IMR-90 (cell line): ENCODE results near the gene RAB6A. TPM values are rescaled to one million over a fixed set of nuclear protein-coding genes. Genes with fewer than 3 reads are reported as not detected.

Experiments used
- ATAC-seq: fragments of 200-7000 bp; cut with Tn5 transposase; 2 replicates; pipeline ENCODE4 v1.9.1; 2020; ENCODE audit warnings: low read depth, mild to moderate bottlenecking, moderate library complexity
- BruUV-seq: library from RNA; stranded (reverse); fragments of 400-500 nt; replicated peaks from 2 replicates; lab custom pipeline; 2021; lab: Mats Ljungman, UMichigan
- CTCF ChIA-PET: fragments of 300-600 bp; formaldehyde crosslinking; extraction: SDS; loops from one replicate; lab custom pipeline; 2021; ENCODE audit warnings: antibody characterized with exemption; lab: Yijun Ruan, JAX
- POLR2A ChIA-PET: fragments of 300-600 bp; sonication (Branson Sonifier 250); formaldehyde crosslinking; loops from one replicate; lab custom pipeline; 2022; ENCODE audit warnings: antibody characterized with exemption; ENCODE audit not compliant: unreplicated experiment; lab: Charles Lee
- DNase-seq: peaks from one replicate; pipeline ENCODE4 v3.0.0; 2013
- H2AFZ ChIP-seq: replicated peaks from 2 replicates; pipeline ENCODE3; 2013; ENCODE audit warnings: low read length, mild to moderate bottlenecking; ENCODE audit not compliant: poor library complexity
- H2AK5ac ChIP-seq: 2 replicates; pipeline ENCODE4 v1.6.1; 2013; ENCODE audit warnings: low read depth, low read length, inconsistent platforms
- H2AK9ac ChIP-seq: replicated peaks from 2 replicates; pipeline ENCODE3; 2013; ENCODE audit warnings: mild to moderate bottlenecking, low read depth, low read length, moderate library complexity; ENCODE audit not compliant: poor library complexity
- H2BK120ac ChIP-seq: 2 replicates; pipeline ENCODE4 v1.6.1; 2013; ENCODE audit warnings: low read depth, low read length, inconsistent platforms
- H2BK15ac ChIP-seq: 3 replicates; pipeline ENCODE4 v1.6.1; 2013; ENCODE audit warnings: low read depth, low read length, inconsistent platforms
- H2BK20ac ChIP-seq: 2 replicates; pipeline ENCODE4 v1.6.1; 2013; ENCODE audit warnings: low read depth, mild to moderate bottlenecking, inconsistent platforms, low read length, moderate library complexity
- H2BK5ac ChIP-seq: 2 replicates; pipeline ENCODE4 v1.6.1; 2013; ENCODE audit warnings: mild to moderate bottlenecking, low read depth, low read length, inconsistent platforms; ENCODE audit not compliant: poor library complexity, severe bottlenecking
- H3K14ac ChIP-seq: replicated peaks from 2 replicates; pipeline ENCODE4 v1.6.1; 2013; ENCODE audit warnings: low read depth, low read length, inconsistent platforms
- H3K18ac ChIP-seq: 2 replicates; pipeline ENCODE4 v1.6.1; 2013; ENCODE audit warnings: low read depth, low read length, control low read depth
- H3K23ac ChIP-seq: 2 replicates; pipeline ENCODE4 v1.6.1; 2013; ENCODE audit warnings: low read depth, low read length, inconsistent platforms
- H3K27ac ChIP-seq: 2 replicates; pipeline ENCODE4 v1.5.1; 2013; ENCODE audit warnings: mild to moderate bottlenecking, control low read depth, low read length; ENCODE audit not compliant: insufficient read depth
- H3K27me3 ChIP-seq: 2 replicates; pipeline ENCODE4 v1.6.1; 2013; ENCODE audit warnings: low read length; ENCODE audit not compliant: control insufficient read depth, insufficient read depth
- H3K36me3 ChIP-seq: 2 replicates; pipeline ENCODE4 v1.6.1; 2013; ENCODE audit warnings: low read length, mixed read lengths; ENCODE audit not compliant: control insufficient read depth, insufficient read depth
- H3K4ac ChIP-seq: 2 replicates; pipeline ENCODE4 v1.6.1; 2013; ENCODE audit warnings: low read depth, low read length, inconsistent platforms
- H3K4me1 ChIP-seq: 2 replicates; pipeline ENCODE4 v1.6.1; 2013; ENCODE audit warnings: low read length, mixed read lengths; ENCODE audit not compliant: control insufficient read depth, insufficient read depth
- H3K4me2 ChIP-seq: 2 replicates; pipeline ENCODE4 v1.6.1; 2013; ENCODE audit warnings: low read depth, mild to moderate bottlenecking, control low read depth, low read length, moderate library complexity
- H3K4me3 ChIP-seq: 2 replicates; pipeline ENCODE4 v1.5.1; 2013; ENCODE audit warnings: low read depth, mild to moderate bottlenecking, control low read depth, low read length, moderate library complexity; ENCODE audit not compliant: insufficient read depth
- H3K56ac ChIP-seq: 2 replicates; pipeline ENCODE4 v1.6.1; 2013; ENCODE audit warnings: low read length, inconsistent platforms; ENCODE audit not compliant: insufficient read depth; ENCODE audit errors: extremely low read depth
- H3K79me1 ChIP-seq, 2 experiments: 2 replicates each; pipeline ENCODE4 v1.6.1; 2013; ENCODE audit warnings: low read length in 2 of 2, inconsistent platforms in 1 of 2, low read depth in 1 of 2
- H3K9ac ChIP-seq: 2 replicates; pipeline ENCODE4 v1.6.1; 2013; ENCODE audit warnings: low read depth, low read length, control low read depth
- H3K9me1 ChIP-seq: 2 replicates; pipeline ENCODE4 v1.6.1; 2013; ENCODE audit warnings: low read length, inconsistent platforms; ENCODE audit not compliant: insufficient read depth
- H3K9me3 ChIP-seq: 2 replicates; pipeline ENCODE4 v1.6.1; 2013; ENCODE audit warnings: low read length; ENCODE audit not compliant: control insufficient read depth, insufficient read depth
- H4K20me1 ChIP-seq: 2 replicates; pipeline ENCODE4 v1.6.1; 2013; ENCODE audit warnings: low read length, inconsistent platforms; ENCODE audit not compliant: insufficient read depth
- H4K5ac ChIP-seq: 2 replicates; pipeline ENCODE4 v1.6.1; 2013; ENCODE audit warnings: mild to moderate bottlenecking, low read depth, low read length, control low read depth
- H4K8ac ChIP-seq, 2 experiments: 2 replicates each; pipeline ENCODE4 v1.6.1; 2013; ENCODE audit warnings: low read depth in 2 of 2, low read length in 2 of 2, control low read depth in 1 of 2, inconsistent platforms in 1 of 2
- H4K91ac ChIP-seq: 2 replicates; pipeline ENCODE4 v1.6.1; 2013; ENCODE audit warnings: low read depth, low read length, inconsistent platforms; ENCODE audit not compliant: insufficient read depth
- CEBPB ChIP-seq: IDR thresholded peaks from 2 replicates; pipeline ENCODE4 v1.6.1; 2012; ENCODE audit warnings: low read depth, low read length, improper control_type of control experiment
- CHD1 ChIP-seq: IDR thresholded peaks from 2 replicates; pipeline ENCODE4 v1.6.1; 2012; ENCODE audit warnings: low read depth, low read length, improper control_type of control experiment
- MAZ ChIP-seq: IDR thresholded peaks from 2 replicates; pipeline ENCODE4 v1.6.1; 2012; ENCODE audit warnings: low read depth, mild to moderate bottlenecking, low read length, improper control_type of control experiment, moderate library complexity, borderline replicate concordance
- MXI1 ChIP-seq: IDR thresholded peaks from 2 replicates; pipeline ENCODE4 v1.6.1; 2012; ENCODE audit warnings: low read depth, mild to moderate bottlenecking, low read length, moderate library complexity, borderline replicate concordance
- NFE2L2 ChIP-seq: fragments of 150-350 bp; IDR thresholded peaks from 2 replicates; pipeline ENCODE4 v1.6.1; 2016; ENCODE audit warnings: low read depth, mild to moderate bottlenecking, low read length
- WGBS, 2 experiments: methylation state at CpG; one replicate each; pipeline versions ENCODE4 v1.1.5 to v1.1.7; 2013; ENCODE audit warnings: missing lambda C conversion rate in 2 of 2; ENCODE audit not compliant: insufficient read length in 1 of 2; ENCODE audit errors: extremely low coverage in 2 of 2; 5-methylcytosine and 5-hydroxymethylcytosine counted together
- dilution Hi-C: fragments of 300-500 bp; cut with HindIII; formaldehyde crosslinking; loops from one replicate; pipeline ENCODE4 v1.14.3; 2018; ENCODE audit warnings: low sequenced_read_pairs; ENCODE audit not compliant: unreplicated experiment
- in situ Hi-C: fragments of 300-500 bp; cut with MboI; formaldehyde crosslinking; loops from 3 replicates; pipeline ENCODE4 v1.14.3; 2019; ENCODE audit warnings: low sequenced_read_pairs, inconsistent platforms, mixed read lengths
- intact Hi-C: fragments of 100-400 bp; cut with micrococcal nuclease; formaldehyde crosslinking; loops from 2 replicates; pipeline ENCODE4 v1.10.0; 2022
- polyA plus RNA-seq, 3 experiments: library from polyadenylated mRNA; depleted of rRNA; stranded (reverse); fragments of >200 nt; gene quantifications; 2 replicates each; pipeline ENCODE4 v1.2.3, GENCODE V29; 2012; ENCODE audit warnings: low replicate concordance in 1 of 3
- total RNA-seq: library from RNA; depleted of rRNA; stranded (reverse); fragments of >200 nt; gene quantifications from 2 replicates; pipeline ENCODE4 v1.2.3, GENCODE V29; 2012
- TF ChIP-seq, protein P1 (sequence below): fragments of 150-350 bp; IDR thresholded peaks from 2 replicates; pipeline ENCODE4 v1.6.1; 2016; ENCODE audit warnings: low read depth, mild to moderate bottlenecking, low read length, moderate library complexity, borderline replicate concordance

RAB6A gene
- total and polyA plus RNA-seq, 2 of the 4 experiments (the other 2 are of a cell fraction): 65.5 to 81.0 TPM

- Histone ChIP-seq H2AK5ac (no peak overlapping the region), H3K23ac (no peak overlapping the region), H2BK5ac (no peak overlapping the region), H3K4me1 (peaks cover 2% of the 10 kb centered on the region; the same call in 1 of the 2 replicates), H2BK15ac (no peak overlapping the region), H3K27me3 (no peaks in the 10 kb centered on the region), H3K4me2 (no peak overlapping the region), H3K27ac (no peak overlapping the region), H3K4ac (no peak overlapping the region), H2BK20ac (no peak overlapping the region), H2AK9ac (no peak overlapping the region), H3K79me1 (peaks cover 23 to 38% of the 10 kb centered on the region in 2 experiments), H3K18ac (no peak overlapping the region), H3K14ac (no peak overlapping the region), H3K4me3 (no peak overlapping the region), H2BK120ac (no peak overlapping the region), H3K9me3 (no peaks in the 10 kb centered on the region), H2AFZ (no peak overlapping the region), H4K20me1 (peaks cover 13% of the 10 kb centered on the region; the same call in 1 of the 2 replicates), H4K91ac (no peak overlapping the region), H4K8ac (no peak overlapping the region), H3K9ac (no peak overlapping the region), H3K9me1 (peaks cover 5% of the 10 kb centered on the region), H3K56ac (no peak overlapping the region), H3K36me3 (peaks cover 13% of the 10 kb centered on the region), H4K5ac (no peak overlapping the region)
- BruUV-seq: no TSS peak
- POLR2A ChIA-PET: no interaction called here
- no peak for TF ChIP-seq CHD1
- TF ChIP-seq CEBPB: no peak
- no peak for TF ChIP-seq NFE2L2
- TF ChIP-seq, protein P1, sequence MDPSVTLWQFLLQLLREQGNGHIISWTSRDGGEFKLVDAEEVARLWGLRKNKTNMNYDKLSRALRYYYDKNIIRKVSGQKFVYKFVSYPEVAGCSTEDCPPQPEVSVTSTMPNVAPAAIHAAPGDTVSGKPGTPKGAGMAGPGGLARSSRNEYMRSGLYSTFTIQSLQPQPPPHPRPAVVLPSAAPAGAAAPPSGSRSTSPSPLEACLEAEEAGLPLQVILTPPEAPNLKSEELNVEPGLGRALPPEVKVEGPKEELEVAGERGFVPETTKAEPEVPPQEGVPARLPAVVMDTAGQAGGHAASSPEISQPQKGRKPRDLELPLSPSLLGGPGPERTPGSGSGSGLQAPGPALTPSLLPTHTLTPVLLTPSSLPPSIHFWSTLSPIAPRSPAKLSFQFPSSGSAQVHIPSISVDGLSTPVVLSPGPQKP: no peak
- no peak for TF ChIP-seq MAZ
- TF ChIP-seq MXI1: no peak
- CTCF ChIA-PET: interaction anchor here (0.7 to 0.9 kb wide), 2 partner anchors 13 to 235 kb away, joined by 3 to 6 read pairs; no protein-coding TSS in a partner anchor
- ATAC-seq (no peak; the same call in 1 of the 2 replicates), DNase-seq (peak; percentile 2)
- intact Hi-C loops: no loop called here
- in situ Hi-C loops: no loop called here
- dilution Hi-C loops: no loop called here
- no CpG with 5 or more reads among the region's 1 CpG for WGBS, 2 experiments
Observed at GRCh38 chr11:73716153-73717056, 44.5 kb downstream of the RAB6A start.
